A673 (cell line): Measurements from ENCODE around the gene LARP7. TPM values are rescaled to one million over a fixed set of nuclear protein-coding genes. Genes with fewer than 3 reads are reported as not detected.

Experiments used
- Bru-seq: library from RNA; stranded (reverse); fragments of 400-500 nt; gene quantifications from one replicate; lab custom pipeline; 2021; lab: Mats Ljungman, UMichigan
- BruChase-seq, 2 experiments: library from RNA; stranded (reverse); fragments of 400-500 nt; gene quantifications; one replicate each; lab custom pipeline; 2021; lab: Mats Ljungman, UMichigan
- BruUV-seq: library from RNA; stranded (reverse); fragments of 400-500 nt; replicated peaks from 2 replicates; lab custom pipeline; 2021; lab: Mats Ljungman, UMichigan
- CTCF ChIA-PET: fragments of 300-600 bp; sonication (Branson Sonifier 250); formaldehyde crosslinking; loops from one replicate; lab custom pipeline; 2022; ENCODE audit warnings: antibody characterized with exemption; lab: Charles Lee
- POLR2A ChIA-PET: fragments of 300-600 bp; sonication (Branson Sonifier 250); formaldehyde crosslinking; loops from one replicate; lab custom pipeline; 2022; ENCODE audit warnings: antibody characterized with exemption; ENCODE audit not compliant: low non-redundant PET; lab: Charles Lee
- DNase-seq: peaks from one replicate; pipeline ENCODE4 v3.0.0-alpha.2; 2015; ENCODE audit warnings: low spot score
- H3K27ac ChIP-seq: fragments of 200-600 bp; sonication (generic); 2 replicates; pipeline ENCODE4 v1.5.1; 2016; ENCODE audit warnings: mixed run types, low read depth, mild to moderate bottlenecking, mixed read lengths, antibody characterized with exemption, low read length; ENCODE audit not compliant: poor library complexity, severe bottlenecking
- H3K27me3 ChIP-seq: fragments of 200-600 bp; sonication (generic); replicated peaks from 2 replicates; pipeline ENCODE4 v1.6.1; 2017; ENCODE audit warnings: mixed run types, low read depth, mild to moderate bottlenecking, mixed read lengths, antibody characterized with exemption, low read length; ENCODE audit not compliant: insufficient read depth, poor library complexity
- H3K36me3 ChIP-seq: fragments of 200-600 bp; sonication (generic); 2 replicates; pipeline ENCODE4 v1.6.1; 2016; ENCODE audit warnings: mixed run types, mild to moderate bottlenecking, mixed read lengths, antibody characterized with exemption, low read length; ENCODE audit not compliant: insufficient read depth, poor library complexity, severe bottlenecking
- H3K4me1 ChIP-seq: fragments of 200-600 bp; sonication (generic); 2 replicates; pipeline ENCODE4 v1.6.1; 2017; ENCODE audit warnings: mixed run types, mild to moderate bottlenecking, mixed read lengths, antibody characterized with exemption, low read length; ENCODE audit not compliant: insufficient read depth, poor library complexity, severe bottlenecking
- H3K4me3 ChIP-seq: fragments of 200-600 bp; sonication (generic); 2 replicates; pipeline ENCODE4 v1.5.1; 2016; ENCODE audit warnings: low read depth, mixed run types, mild to moderate bottlenecking, mixed read lengths, low read length; ENCODE audit not compliant: poor library complexity, severe bottlenecking
- H3K9me3 ChIP-seq: fragments of 200-600 bp; sonication (generic); 2 replicates; pipeline ENCODE4 v1.6.1; 2016; ENCODE audit warnings: mixed run types, low read depth, mild to moderate bottlenecking, mixed read lengths, antibody characterized with exemption, low read length; ENCODE audit not compliant: poor library complexity, severe bottlenecking
- EZH2 ChIP-seq: fragments of 200-600 bp; sonication (generic); IDR thresholded peaks from 2 replicates; pipeline ENCODE4 v1.6.1; 2017; ENCODE audit warnings: borderline replicate concordance, low read depth, mild to moderate bottlenecking, mixed read lengths, antibody characterized with exemption, low read length; ENCODE audit not compliant: poor library complexity, severe bottlenecking
- intact Hi-C: fragments of 100-400 bp; cut with micrococcal nuclease; formaldehyde crosslinking; loops from one replicate; pipeline ENCODE4 v1.10.0; 2022; ENCODE audit not compliant: unreplicated experiment
- long read RNA-seq: library from polyadenylated mRNA; stranded (forward); transcript quantifications from one replicate; pipeline ENCODE4 v2.0.0, GENCODE V29; 2022
- total RNA-seq: library from RNA; stranded (reverse); gene quantifications from 2 replicates; pipeline ENCODE4 v1.2.3, GENCODE V29; 2021
- TF ChIP-seq, protein P1 (sequence below): fragments of 300-800, 200-600 bp; sonication (generic); conservative IDR thresholded peaks from 2 replicates; pipeline ENCODE4 v1.5.1; 2017; ENCODE audit warnings: low read depth, mild to moderate bottlenecking, antibody characterized with exemption, low read length, moderate library complexity, mixed read lengths

The LARP7 gene
- total RNA-seq = 40.6 and 40.8 TPM in 2 replicates
- percentile 85 among the genes with signal in this experiment for Bru-seq, nascent RNA
- percentile 81 among the genes with signal in this experiment for BruChase-seq, experiment 1, labeled RNA remaining after a 2-hour chase
- BruChase-seq, experiment 2, labeled RNA remaining after a 6-hour chase = percentile 90 among the genes with signal in this experiment
- long read RNA-seq, transcript LARP7-201 (13 exons, 2,164 nt) = minor isoform, 30 of 116 reads
- long read RNA-seq, transcript LARP7-211 (13 exons, 2,020 nt) = minor isoform, 6 of 116 reads
- long read RNA-seq, transcript LARP7-202 (13 exons, 2,286 nt) = major isoform, 48 of 116 reads
- long read RNA-seq, partial matches to known transcripts = 6 of 116 reads
- long read RNA-seq, other reads (novel, unspliced or antisense) = 26 of 116 reads

DNA sequence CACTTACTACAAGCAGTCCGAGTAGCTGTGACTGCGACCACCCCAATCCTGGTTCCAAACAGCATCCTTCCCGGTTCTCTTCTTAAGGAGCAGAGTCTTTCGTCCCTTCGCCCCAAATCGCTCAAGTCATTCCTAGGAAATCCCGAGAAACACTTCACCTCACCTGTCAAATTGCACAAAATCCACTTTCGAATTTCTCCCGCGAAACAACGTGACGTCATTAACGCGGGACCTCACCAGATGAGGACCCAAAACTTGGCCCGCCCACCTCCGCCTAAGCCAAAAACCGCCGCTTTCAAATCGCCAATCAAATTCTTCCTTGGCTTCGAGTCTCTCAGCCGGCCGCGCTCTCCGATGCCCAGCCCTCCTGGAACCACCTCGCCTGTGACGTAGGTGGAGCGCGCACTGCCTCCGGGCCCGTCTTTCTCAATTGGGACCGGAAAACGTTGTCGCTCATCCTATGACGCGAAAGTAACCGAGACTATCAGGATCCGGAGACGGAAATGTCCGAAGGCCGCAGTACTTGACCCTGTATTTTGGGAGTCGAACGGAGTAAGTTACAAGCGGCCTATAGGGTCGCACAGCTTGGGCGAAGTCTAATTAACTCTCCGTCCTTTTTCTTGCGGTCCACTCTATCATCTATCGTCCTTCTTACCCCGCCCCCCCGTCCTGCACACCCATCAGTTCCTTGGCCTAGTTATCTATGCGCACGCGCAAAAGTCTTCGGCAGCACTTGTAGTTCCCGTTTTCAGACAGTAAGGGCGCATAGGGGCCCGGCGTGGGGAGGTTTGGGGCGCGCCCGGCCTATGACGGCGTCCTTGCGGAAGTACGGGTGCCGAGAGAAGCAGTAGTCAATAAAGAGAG, at the start of gene LARP7, which contains the start of gene ZGRF1:
Gene LARP7, plus strand, starts transcription at position 456 of the 864 bp plus-strand sequence. CDS start 7,527 bp downstream, outside the sequence.
Gene ZGRF1, minus strand, starts transcription at position 222 of the 864 bp plus-strand sequence. CDS start 3,733 bp downstream, outside the sequence.
- TF ChIP-seq EZH2 = no peak
- TF ChIP-seq, protein P1, sequence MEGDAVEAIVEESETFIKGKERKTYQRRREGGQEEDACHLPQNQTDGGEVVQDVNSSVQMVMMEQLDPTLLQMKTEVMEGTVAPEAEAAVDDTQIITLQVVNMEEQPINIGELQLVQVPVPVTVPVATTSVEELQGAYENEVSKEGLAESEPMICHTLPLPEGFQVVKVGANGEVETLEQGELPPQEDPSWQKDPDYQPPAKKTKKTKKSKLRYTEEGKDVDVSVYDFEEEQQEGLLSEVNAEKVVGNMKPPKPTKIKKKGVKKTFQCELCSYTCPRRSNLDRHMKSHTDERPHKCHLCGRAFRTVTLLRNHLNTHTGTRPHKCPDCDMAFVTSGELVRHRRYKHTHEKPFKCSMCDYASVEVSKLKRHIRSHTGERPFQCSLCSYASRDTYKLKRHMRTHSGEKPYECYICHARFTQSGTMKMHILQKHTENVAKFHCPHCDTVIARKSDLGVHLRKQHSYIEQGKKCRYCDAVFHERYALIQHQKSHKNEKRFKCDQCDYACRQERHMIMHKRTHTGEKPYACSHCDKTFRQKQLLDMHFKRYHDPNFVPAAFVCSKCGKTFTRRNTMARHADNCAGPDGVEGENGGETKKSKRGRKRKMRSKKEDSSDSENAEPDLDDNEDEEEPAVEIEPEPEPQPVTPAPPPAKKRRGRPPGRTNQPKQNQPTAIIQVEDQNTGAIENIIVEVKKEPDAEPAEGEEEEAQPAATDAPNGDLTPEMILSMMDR = peak; percentile 95
- intact Hi-C loops = loop anchor here (5.0 to 10.0 kb wide), 2 partner anchors 315 to 458 kb away; no protein-coding TSS in a partner anchor
- H3K4me3 ChIP-seq = peak within 1 kb of the TSS; percentile 71
- peak; percentile 99 for DNase-seq
- H3K36me3 ChIP-seq = no peaks in the 10 kb centered on the region
- peaks cover 9% of the 10 kb centered on the region for H3K4me1 ChIP-seq
- no peaks in the 10 kb centered on the region for H3K9me3 ChIP-seq
- BruUV-seq = no TSS peak
- H3K27ac ChIP-seq = peak within 1 kb of the TSS; percentile 93
- H3K27me3 ChIP-seq = no peaks in the 10 kb centered on the region
- POLR2A ChIA-PET = interaction anchor here (0.5 kb wide), 1 partner anchor 83 kb away, joined by 9 read pairs; no protein-coding TSS in a partner anchor
- CTCF ChIA-PET = interaction anchor here (0.6 to 1.5 kb wide), 2 partner anchors 69 to 128 kb away, joined by 3 to 7 read pairs; no protein-coding TSS in a partner anchor

DNA sequence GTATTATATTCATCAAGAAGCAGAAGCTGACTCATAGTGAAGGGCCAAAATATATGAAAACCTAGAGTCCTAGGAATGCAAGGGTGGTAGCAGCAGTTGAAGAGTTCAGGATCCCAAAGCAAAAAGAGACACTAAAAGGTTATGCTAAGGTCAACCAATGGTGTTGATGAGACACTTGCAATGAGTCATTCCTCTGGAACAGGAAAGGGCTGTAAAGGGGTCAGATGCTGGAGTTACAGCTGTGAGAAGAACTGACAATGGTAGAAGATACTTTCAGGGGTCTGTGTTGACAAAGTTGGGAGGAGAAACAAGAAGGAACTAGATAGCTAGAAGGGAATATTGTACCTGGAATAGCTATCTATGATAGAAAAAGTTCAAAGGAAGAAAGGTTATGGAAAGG, 47.7 kb upstream of the LARP7 start:
- DNase-seq = no peak
- TF ChIP-seq EZH2 = no peak
- TF ChIP-seq, protein P1 = no peak
- Histone ChIP-seq H3K36me3 (no peaks in the 10 kb centered on the region), H3K4me1 (no peaks in the 10 kb centered on the region), H3K27me3 (no peaks in the 10 kb centered on the region), H3K27ac (no peak overlapping the region), H3K9me3 (no peaks in the 10 kb centered on the region), H3K4me3 (no peak overlapping the region)
- POLR2A ChIA-PET = no interaction called here
- BruUV-seq = no TSS peak
- CTCF ChIA-PET = no interaction called here
- intact Hi-C loops = no loop called here

DNA sequence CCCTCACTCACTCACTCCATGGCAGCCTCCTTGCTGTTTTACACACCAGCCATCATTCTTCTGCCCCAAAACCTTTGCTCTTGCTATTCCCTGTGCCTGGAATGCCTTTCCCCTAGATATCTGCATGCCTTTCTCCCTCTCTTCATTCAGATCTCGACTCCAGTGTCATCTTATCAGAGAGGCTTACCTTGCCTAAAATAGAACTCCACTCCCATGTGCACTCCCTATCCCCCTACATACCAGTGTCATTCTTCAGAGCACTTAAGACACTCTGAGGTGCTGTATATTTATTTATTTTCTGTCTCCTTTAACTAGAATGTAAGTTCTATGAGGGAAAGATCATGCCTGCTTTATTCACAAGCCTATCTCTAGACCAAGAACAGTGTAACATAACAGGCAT, 45.4 kb upstream of the LARP7 start:
- H3K27ac ChIP-seq = no peak overlapping the region
- no peaks in the 10 kb centered on the region for H3K27me3 ChIP-seq
- intact Hi-C loops = no loop called here
- no peaks in the 10 kb centered on the region for H3K4me1 ChIP-seq
- no peak for DNase-seq
- ChIA-PET CTCF (no interaction called here), POLR2A (no interaction called here)
- H3K9me3 ChIP-seq = no peaks in the 10 kb centered on the region
- no TSS peak for BruUV-seq
- no peak overlapping the region for H3K4me3 ChIP-seq
- no peaks in the 10 kb centered on the region for H3K36me3 ChIP-seq
- TF ChIP-seq, protein P1 = no peak
- TF ChIP-seq EZH2 = no peak
